ENCODE data around the gene IL25. TPM values are rescaled to one million over a fixed set of nuclear protein-coding genes. Genes with fewer than 3 reads are reported as not detected.

The IL25 gene
- total and polyA plus RNA-seq, 5 donors from 2014 or later, result not detected

GRCh38 chr14:23402296-23403138 is 29.9 kb downstream of the IL25 start:
- H3K27me3 ChIP-seq (ENCODE audit: control insufficient read depth, insufficient read depth, low read length), result no peaks in the 10 kb centered on the region
- ATAC-seq (ENCODE audit: low read depth in 2 of 2), result no peak
- Mint-ChIP-seq H3K27me3 (peaks cover 8% of the 10 kb centered on the region), H3K4me1 (no peaks in the 10 kb centered on the region), H3K9me3 (peaks cover 0 to under 1% (median 0%) of the 10 kb centered on the region in 7 donors), H3K36me3 (no peaks in the 10 kb centered on the region), H3K4me3 (no peak overlapping the region), H3K27ac (no peak overlapping the region)
- no peak for DNase-seq
- no peaks in the 10 kb centered on the region for H3K4me1 ChIP-seq (ENCODE audit: control insufficient read depth, insufficient read depth, low read length, poor library complexity, severe bottlenecking)
- H3K27ac ChIP-seq (ENCODE audit: insufficient read depth, low read length, poor library complexity, severe bottlenecking), result no peak overlapping the region
- no peaks in the 10 kb centered on the region for H3K9me3 ChIP-seq (ENCODE audit: control insufficient read depth in 2 of 2, low read length in 2 of 2)
- no peak overlapping the region for H3K4me3 ChIP-seq (ENCODE audit: low read depth, low read length)
- H3K36me3 ChIP-seq (ENCODE audit: control insufficient read depth, insufficient read depth, low read length), result no peaks in the 10 kb centered on the region

- no peaks in the 10 kb centered on the region for H3K27me3 ChIP-seq (ENCODE audit: control insufficient read depth, insufficient read depth, low read length)
- ATAC-seq (ENCODE audit: low read depth in 2 of 2) (no peak), DNase-seq (no peak)
- H3K9me3 ChIP-seq (ENCODE audit: control insufficient read depth in 2 of 2, low read length in 2 of 2), result no peaks in the 10 kb centered on the region
- Mint-ChIP-seq H3K4me1 (no peaks in the 10 kb centered on the region), H3K36me3 (no peaks in the 10 kb centered on the region), H3K9me3 (peaks cover 0 to 2% (median 0%) of the 10 kb centered on the region in 7 donors), H3K27ac (peak overlapping the region in 1 of 3 donors; percentile 26), H3K4me3 (no peak overlapping the region), H3K27me3 (peaks cover 8% of the 10 kb centered on the region)
- H3K27ac ChIP-seq (ENCODE audit: insufficient read depth, low read length, poor library complexity, severe bottlenecking), result no peak overlapping the region
- H3K4me3 ChIP-seq (ENCODE audit: low read depth, low read length), result no peak overlapping the region
- H3K4me1 ChIP-seq (ENCODE audit: control insufficient read depth, insufficient read depth, low read length, poor library complexity, severe bottlenecking), result no peaks in the 10 kb centered on the region
- H3K36me3 ChIP-seq (ENCODE audit: control insufficient read depth, insufficient read depth, low read length), result no peaks in the 10 kb centered on the region
Observed at GRCh38 chr14:23403139-23403438, 30.5 kb downstream of the IL25 start.

DNA sequence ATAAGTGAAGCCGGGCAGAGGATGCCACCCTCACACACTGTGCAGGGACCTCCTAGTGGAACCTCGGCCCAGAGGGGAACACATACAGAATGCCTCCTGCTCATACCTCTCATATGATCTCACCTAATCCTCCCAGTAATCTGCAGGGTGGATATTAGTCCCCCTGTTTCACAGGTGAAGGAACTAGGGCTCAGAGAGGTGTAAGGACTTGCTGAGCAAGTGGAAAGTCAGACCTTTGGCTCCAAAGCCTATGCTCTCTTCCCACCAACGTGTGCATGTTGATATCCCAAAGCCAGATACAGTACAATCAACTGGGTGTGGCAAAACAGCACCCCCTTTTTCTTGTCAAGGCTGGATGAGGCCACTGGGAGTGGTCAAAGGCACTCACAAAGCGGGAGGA is 31.3 kb downstream of the IL25 start:
- H3K9me3 ChIP-seq (ENCODE audit: control insufficient read depth in 2 of 2, low read length in 2 of 2), result no peaks in the 10 kb centered on the region
- H3K27ac ChIP-seq (ENCODE audit: insufficient read depth, low read length, poor library complexity, severe bottlenecking), result no peak overlapping the region
- no peak overlapping the region for H3K4me3 ChIP-seq (ENCODE audit: low read depth, low read length)
- Mint-ChIP-seq H3K27me3 (peaks cover 8% of the 10 kb centered on the region), H3K4me1 (no peaks in the 10 kb centered on the region), H3K9me3 (peaks cover 0 to 2% (median 0%) of the 10 kb centered on the region in 7 donors), H3K4me3 (no peak overlapping the region), H3K27ac (no peak overlapping the region), H3K36me3 (no peaks in the 10 kb centered on the region)
- ATAC-seq (ENCODE audit: low read depth in 2 of 2), result no peak
- no peak for DNase-seq
- no peaks in the 10 kb centered on the region for H3K4me1 ChIP-seq (ENCODE audit: control insufficient read depth, insufficient read depth, low read length, poor library complexity, severe bottlenecking)
- H3K36me3 ChIP-seq (ENCODE audit: control insufficient read depth, insufficient read depth, low read length), result no peaks in the 10 kb centered on the region
- no peaks in the 10 kb centered on the region for H3K27me3 ChIP-seq (ENCODE audit: control insufficient read depth, insufficient read depth, low read length)

- Mint-ChIP-seq H3K27me3 (peaks cover 8% of the 10 kb centered on the region), H3K36me3 (no peaks in the 10 kb centered on the region), H3K4me3 (no peak overlapping the region), H3K27ac (no peak overlapping the region), H3K9me3 (peaks cover 0 to 2% (median 0%) of the 10 kb centered on the region in 7 donors), H3K4me1 (no peaks in the 10 kb centered on the region)
- Histone ChIP-seq H3K27ac (ENCODE audit: insufficient read depth, low read length, poor library complexity, severe bottlenecking) (no peak overlapping the region), H3K4me3 (ENCODE audit: low read depth, low read length) (no peak overlapping the region), H3K36me3 (ENCODE audit: control insufficient read depth, insufficient read depth, low read length) (no peaks in the 10 kb centered on the region), H3K27me3 (ENCODE audit: control insufficient read depth, insufficient read depth, low read length) (no peaks in the 10 kb centered on the region), H3K4me1 (ENCODE audit: control insufficient read depth, insufficient read depth, low read length, poor library complexity, severe bottlenecking) (no peaks in the 10 kb centered on the region), H3K9me3 (ENCODE audit: control insufficient read depth in 2 of 2, low read length in 2 of 2) (no peaks in the 10 kb centered on the region)
- DNase-seq (no peak), ATAC-seq (ENCODE audit: low read depth in 2 of 2) (no peak)
Observed at GRCh38 chr14:23404331-23404900, 31.8 kb downstream of the IL25 start.

- H3K36me3 ChIP-seq (ENCODE audit: control insufficient read depth, insufficient read depth, low read length), result no peaks in the 10 kb centered on the region
- peak overlapping the region in 1 of 3 donors; percentile 51 for H3K27ac Mint-ChIP-seq
- H3K36me3 Mint-ChIP-seq, result no peaks in the 10 kb centered on the region
- H3K27me3 ChIP-seq (ENCODE audit: control insufficient read depth, insufficient read depth, low read length), result no peaks in the 10 kb centered on the region
- H3K4me1 Mint-ChIP-seq, result no peaks in the 10 kb centered on the region
- H3K27me3 Mint-ChIP-seq, result peaks cover 8% of the 10 kb centered on the region
- ATAC-seq (ENCODE audit: low read depth in 2 of 2) (no peak), DNase-seq (no peak)
- no peak overlapping the region for H3K4me3 ChIP-seq (ENCODE audit: low read depth, low read length)
- peaks cover 0 to 2% (median 0%) of the 10 kb centered on the region in 7 donors for H3K9me3 Mint-ChIP-seq
- H3K4me1 ChIP-seq (ENCODE audit: control insufficient read depth, insufficient read depth, low read length, poor library complexity, severe bottlenecking), result no peaks in the 10 kb centered on the region
- H3K27ac ChIP-seq (ENCODE audit: insufficient read depth, low read length, poor library complexity, severe bottlenecking), result no peak overlapping the region
- H3K9me3 ChIP-seq (ENCODE audit: control insufficient read depth in 2 of 2, low read length in 2 of 2), result no peaks in the 10 kb centered on the region
- no peak overlapping the region for H3K4me3 Mint-ChIP-seq
Observed at GRCh38 chr14:23405096-23405495, 32.5 kb downstream of the IL25 start.

- Mint-ChIP-seq H3K27ac (peak overlapping the region in 1 of 3 donors; percentile 36), H3K4me1 (no peaks in the 10 kb centered on the region), H3K4me3 (no peak overlapping the region), H3K27me3 (peaks cover 8% of the 10 kb centered on the region), H3K36me3 (no peaks in the 10 kb centered on the region), H3K9me3 (peaks cover 0 to 2% (median 0%) of the 10 kb centered on the region in 7 donors)
- no peak for DNase-seq
- Histone ChIP-seq H3K9me3 (ENCODE audit: control insufficient read depth in 2 of 2, low read length in 2 of 2) (no peaks in the 10 kb centered on the region), H3K36me3 (ENCODE audit: control insufficient read depth, insufficient read depth, low read length) (no peaks in the 10 kb centered on the region), H3K4me3 (ENCODE audit: low read depth, low read length) (no peak overlapping the region), H3K27ac (ENCODE audit: insufficient read depth, low read length, poor library complexity, severe bottlenecking) (no peak overlapping the region), H3K4me1 (ENCODE audit: control insufficient read depth, insufficient read depth, low read length, poor library complexity, severe bottlenecking) (no peaks in the 10 kb centered on the region), H3K27me3 (ENCODE audit: control insufficient read depth, insufficient read depth, low read length) (no peaks in the 10 kb centered on the region)
- no peak for ATAC-seq (ENCODE audit: low read depth in 2 of 2)
Observed at GRCh38 chr14:23405516-23406025, 33.0 kb downstream of the IL25 start.

GRCh38 chr14:23406244-23406643 is 33.6 kb downstream of the IL25 start:
- H3K4me3 ChIP-seq (ENCODE audit: low read depth, low read length), result no peak overlapping the region
- Mint-ChIP-seq H3K4me3 (no peak overlapping the region), H3K27me3 (peaks cover 8% of the 10 kb centered on the region), H3K27ac (no peak overlapping the region), H3K36me3 (no peaks in the 10 kb centered on the region), H3K9me3 (peaks cover 0 to 2% (median 0%) of the 10 kb centered on the region in 7 donors), H3K4me1 (no peaks in the 10 kb centered on the region)
- H3K36me3 ChIP-seq (ENCODE audit: control insufficient read depth, insufficient read depth, low read length), result no peaks in the 10 kb centered on the region
- DNase-seq (no peak), ATAC-seq (ENCODE audit: low read depth in 2 of 2) (no peak)
- no peaks in the 10 kb centered on the region for H3K4me1 ChIP-seq (ENCODE audit: control insufficient read depth, insufficient read depth, low read length, poor library complexity, severe bottlenecking)
- no peaks in the 10 kb centered on the region for H3K27me3 ChIP-seq (ENCODE audit: control insufficient read depth, insufficient read depth, low read length)
- H3K9me3 ChIP-seq (ENCODE audit: control insufficient read depth in 2 of 2, low read length in 2 of 2), result no peaks in the 10 kb centered on the region
- H3K27ac ChIP-seq (ENCODE audit: insufficient read depth, low read length, poor library complexity, severe bottlenecking), result no peak overlapping the region

All from CD4-positive, CD25-positive, alpha-beta regulatory T cell (primary cell).